Kidney (tissue), 22 donors: ENCODE measurements around the gene PLD5. TPM values are rescaled to one million over a fixed set of nuclear protein-coding genes. Genes with fewer than 3 reads are reported as not detected.

Experiments used
- DNase-seq, 5 donors: peaks; one replicate each; pipeline ENCODE4 v3.0.0-alpha.2; 2013 to 2020
- FAIRE-seq: peaks from 2 replicates; lab custom pipeline; 2012; peaks lifted over from hg19 to GRCh38; lab: Jason Lieb, UNC
- H3K27ac ChIP-seq, 2 donors: one replicate each; pipeline ENCODE4 v1.7.0; 2013; ENCODE audit warnings: low read depth in 2 of 2, low read length in 2 of 2, inconsistent platforms in 1 of 2
- H3K27me3 ChIP-seq: one replicate; pipeline ENCODE4 v1.7.1; 2013; ENCODE audit warnings: low read length, inconsistent platforms; ENCODE audit not compliant: control insufficient read depth, insufficient read depth
- H3K36me3 ChIP-seq, 3 donors: one replicate each; pipeline versions ENCODE4 v1.7.0 to v1.7.1; 2013; ENCODE audit warnings: low read length in 3 of 3, control low read depth in 1 of 3, inconsistent platforms in 1 of 3; ENCODE audit not compliant: insufficient read depth in 3 of 3, control insufficient read depth in 2 of 3
- H3K4me1 ChIP-seq, 3 donors: one replicate each; pipeline versions ENCODE4 v1.7.0 to v1.7.1; 2013; ENCODE audit warnings: low read length in 3 of 3, inconsistent platforms in 1 of 3, low read depth in 1 of 3; ENCODE audit not compliant: control insufficient read depth in 2 of 3, insufficient read depth in 2 of 3
- H3K4me3 ChIP-seq, 3 donors: one replicate each; pipeline versions ENCODE4 v1.7.0 to v1.8.1; 2013; ENCODE audit warnings: low read length in 3 of 3, control low read depth in 1 of 3, inconsistent platforms in 1 of 3
- H3K9ac ChIP-seq, 3 donors: one replicate each; pipeline versions ENCODE4 v1.7.0 to v1.7.1; 2013; ENCODE audit warnings: low read length in 3 of 3, control low read depth in 1 of 3, inconsistent platforms in 1 of 3
- H3K9me3 ChIP-seq, 3 donors: one replicate each; pipeline versions ENCODE4 v1.7.0 to v1.7.1; 2013; ENCODE audit warnings: low read length in 3 of 3, control low read depth in 1 of 3, inconsistent platforms in 1 of 3; ENCODE audit not compliant: control insufficient read depth in 2 of 3, insufficient read depth in 1 of 3
- intact Hi-C: fragments of 100-400 bp; cut with DNase I; formaldehyde crosslinking; loops from one replicate; pipeline ENCODE4 v1.11.1; 2022
- long read RNA-seq, 10 donors: library from polyadenylated mRNA in 1 of 10; unstranded in 1 of 10; transcript quantifications; one replicate each; pipeline ENCODE4 v2.0.0 and lab custom pipeline, GENCODE V29; 2021 to 2026
- polyA plus RNA-seq: library from polyadenylated mRNA; stranded (reverse); fragments of 350-450 nt; fragmentation: Illumina TruSeq; extraction: RNeasy Lipid Tissue Mini Kit (QIAGEN cat#74804); gene quantifications from one replicate; pipeline ENCODE4 v1.2.3, GENCODE V29; 2014; ENCODE audit warnings: low read depth, low replicate concordance; ENCODE audit not compliant: insufficient read depth
- total RNA-seq: library from RNA; stranded (reverse); fragmentation: NEBNext Ultra II Directional; extraction: Animal tissue kit (Norgen Biotek cat#: 25700); gene quantifications from one replicate; pipeline ENCODE4 v1.2.1, GENCODE V29; 2021
- TF ChIP-seq, protein P1 (sequence below): IDR thresholded peaks from 3 replicates; pipeline ENCODE4 v1.5.1; 2012; ENCODE audit warnings: mild to moderate bottlenecking, moderate library complexity, borderline replicate concordance; ENCODE audit not compliant: insufficient read depth; ENCODE audit errors: extremely low read depth
- donor health status: control.
- donor health status: control.
- donor health status: control.
- donor health status: control.
- donor health status: control.
- donor health status: DM: yes; HTN: yes; CAD: no.
- donor health status: Normal renal cell carcinoma (clear cell type).

PLD5 gene
- 0.47 TPM for total RNA-seq
- polyA plus RNA-seq, result 0.24 TPM
- long read RNA-seq, donor 1, result 0 reads
- long read RNA-seq, donor 2, result 0 reads
- long read RNA-seq, donor 3, result 0 reads
- long read RNA-seq, donor 4, result 0 reads
- long read RNA-seq, donor 5, result 0 reads
- long read RNA-seq, donor 6, result 0 reads
- long read RNA-seq, donor 7, result 0 reads
- long read RNA-seq, donor 8, result 0 reads
- long read RNA-seq, donor 9, result 0 reads
- long read RNA-seq, donor 10, result 0 reads

DNA sequence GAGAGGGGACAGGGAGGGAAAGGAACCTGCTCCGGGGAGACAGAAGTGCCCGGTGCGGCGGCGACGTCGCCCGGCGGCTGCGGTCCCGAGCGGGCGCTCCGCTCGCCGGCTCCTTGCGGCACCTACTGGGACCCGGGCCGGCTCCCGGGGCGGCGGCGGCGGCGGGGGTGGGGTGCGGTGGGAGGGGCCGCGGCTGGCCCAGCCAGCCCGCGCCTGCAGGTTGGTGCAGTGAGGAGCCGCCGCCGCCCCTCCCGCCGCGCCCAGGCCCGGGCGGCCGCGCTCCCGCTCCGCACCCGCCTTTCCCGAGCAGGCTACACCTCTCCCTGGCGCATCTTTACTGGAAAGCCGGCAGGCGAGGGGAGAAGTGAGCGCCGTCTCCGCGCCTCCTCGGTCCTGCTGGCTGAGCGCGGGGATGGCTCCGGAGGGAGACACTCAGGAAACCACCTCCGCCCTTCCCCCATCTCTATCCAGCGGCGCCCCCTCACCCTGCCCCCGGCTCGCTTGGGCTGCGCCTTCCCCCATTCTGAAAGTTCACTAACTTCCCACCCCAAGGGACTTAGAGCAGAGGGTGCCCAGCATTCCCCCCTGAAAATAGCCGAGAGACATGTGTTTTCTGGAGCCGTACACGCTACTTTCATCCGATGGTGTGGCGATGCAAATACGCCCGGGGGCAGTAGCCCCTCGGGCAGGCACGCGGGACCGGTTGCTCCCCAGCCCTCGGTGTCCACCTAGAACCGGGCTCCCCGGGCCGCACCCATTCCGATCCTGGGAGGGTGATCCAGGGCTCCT, at the start of gene PLD5:
Gene PLD5, minus strand, starts transcription at position 127 of the 789 bp plus-strand sequence.
- Histone ChIP-seq H3K9me3 (no peaks in the 10 kb centered on the region), H3K4me3 (peak within 1 kb of the TSS in 1 of 3 donors; percentile 51), H3K27me3 (peaks cover 18% of the 10 kb centered on the region), H3K36me3 (no peaks in the 10 kb centered on the region), H3K27ac (no peak within 1 kb of the TSS), H3K9ac (no peak within 1 kb of the TSS), H3K4me1 (peaks cover 0 to 3% (median 0%) of the 10 kb centered on the region in 3 donors)
- FAIRE-seq (no peak), DNase-seq (peak in 4 of 5 donors; percentile 26 to 67 (median 40))
- intact Hi-C loops, result no loop called here
- TF ChIP-seq, protein P1, sequence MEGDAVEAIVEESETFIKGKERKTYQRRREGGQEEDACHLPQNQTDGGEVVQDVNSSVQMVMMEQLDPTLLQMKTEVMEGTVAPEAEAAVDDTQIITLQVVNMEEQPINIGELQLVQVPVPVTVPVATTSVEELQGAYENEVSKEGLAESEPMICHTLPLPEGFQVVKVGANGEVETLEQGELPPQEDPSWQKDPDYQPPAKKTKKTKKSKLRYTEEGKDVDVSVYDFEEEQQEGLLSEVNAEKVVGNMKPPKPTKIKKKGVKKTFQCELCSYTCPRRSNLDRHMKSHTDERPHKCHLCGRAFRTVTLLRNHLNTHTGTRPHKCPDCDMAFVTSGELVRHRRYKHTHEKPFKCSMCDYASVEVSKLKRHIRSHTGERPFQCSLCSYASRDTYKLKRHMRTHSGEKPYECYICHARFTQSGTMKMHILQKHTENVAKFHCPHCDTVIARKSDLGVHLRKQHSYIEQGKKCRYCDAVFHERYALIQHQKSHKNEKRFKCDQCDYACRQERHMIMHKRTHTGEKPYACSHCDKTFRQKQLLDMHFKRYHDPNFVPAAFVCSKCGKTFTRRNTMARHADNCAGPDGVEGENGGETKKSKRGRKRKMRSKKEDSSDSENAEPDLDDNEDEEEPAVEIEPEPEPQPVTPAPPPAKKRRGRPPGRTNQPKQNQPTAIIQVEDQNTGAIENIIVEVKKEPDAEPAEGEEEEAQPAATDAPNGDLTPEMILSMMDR, result no peak

DNA sequence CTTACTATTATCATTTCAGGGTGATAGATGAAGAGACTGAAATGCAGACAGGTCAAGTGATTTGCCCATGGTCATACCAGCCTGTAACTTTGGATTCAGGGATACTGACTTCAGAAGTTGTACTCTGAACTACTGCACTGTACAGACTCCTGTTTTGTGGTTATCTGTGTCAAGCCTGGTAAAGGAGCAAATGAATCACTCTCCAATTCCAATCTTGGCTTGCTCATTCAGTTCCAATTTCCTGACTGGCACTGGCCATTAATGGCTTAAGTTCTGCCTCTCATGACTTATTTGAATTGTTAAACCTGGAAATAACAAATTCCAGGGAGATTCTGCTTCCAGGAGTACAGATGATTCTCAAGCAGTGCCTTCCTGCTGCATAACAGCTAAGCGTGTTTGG, 45.4 kb upstream of the PLD5 start:
- H3K9me3 ChIP-seq, result no peaks in the 10 kb centered on the region
- DNase-seq (no peak), FAIRE-seq (no peak)
- H3K9ac ChIP-seq, result no peak overlapping the region
- intact Hi-C loops, result no loop called here
- TF ChIP-seq, protein P1, result no peak
- H3K36me3 ChIP-seq, result no peaks in the 10 kb centered on the region
- no peak overlapping the region for H3K4me3 ChIP-seq
- no peaks in the 10 kb centered on the region for H3K27me3 ChIP-seq
- no peak overlapping the region for H3K27ac ChIP-seq
- no peaks in the 10 kb centered on the region for H3K4me1 ChIP-seq

DNA sequence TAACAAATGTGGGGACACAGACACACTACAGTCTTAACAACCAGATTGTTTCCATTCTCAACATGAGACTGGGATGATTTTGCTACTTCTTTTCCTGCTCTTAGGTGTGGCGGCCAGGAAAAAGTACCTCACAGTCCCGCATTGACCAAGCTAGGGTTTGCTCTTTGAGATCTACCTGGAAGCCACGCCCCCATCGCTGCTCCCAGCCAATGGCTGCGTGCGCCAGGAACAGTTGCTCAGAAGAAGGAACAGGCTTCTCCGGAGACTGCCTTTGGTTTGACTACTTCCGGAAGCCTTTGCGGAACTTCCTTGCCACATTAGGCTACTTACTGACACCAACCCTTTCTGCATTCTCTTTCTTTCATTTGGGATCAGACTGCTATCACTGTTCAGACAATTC, 44.2 kb upstream of the PLD5 start:
- H3K4me1 ChIP-seq, result no peaks in the 10 kb centered on the region
- DNase-seq (no peak), FAIRE-seq (no peak)
- H3K4me3 ChIP-seq, result no peak overlapping the region
- intact Hi-C loops, result no loop called here
- no peaks in the 10 kb centered on the region for H3K27me3 ChIP-seq
- H3K9me3 ChIP-seq, result no peaks in the 10 kb centered on the region
- H3K27ac ChIP-seq, result no peak overlapping the region
- H3K36me3 ChIP-seq, result no peaks in the 10 kb centered on the region
- TF ChIP-seq, protein P1, result no peak
- no peak overlapping the region for H3K9ac ChIP-seq
